Bronchus fibroblast of lung (primary cell): Measurements from ENCODE around the gene TMEM38B. TPM values are rescaled to one million over a fixed set of nuclear protein-coding genes. Genes with fewer than 3 reads are reported as not detected.

Experiments
- total RNA-seq: library from RNA; depleted of rRNA; stranded (reverse); fragments of >200 nt; gene quantifications from 2 replicates; pipeline ENCODE4 v1.2.3, GENCODE V29; 2015

Gene TMEM38B
- 5.1 and 5.9 TPM in 2 replicates for total RNA-seq

GRCh38 chr9:105694190-105694847 is at the start of gene TMEM38B:
Gene TMEM38B (plus strand): TSS chr9:105694541. CDS start chr9:105694661, 120 bp downstream.

GRCh38 chr9:105662184-105663104 is 31.9 kb upstream of the TMEM38B start, which contains the start of gene TAL2:
Gene TAL2 (plus strand): TSS chr9:105662457. CDS start chr9:105662497, 40 bp downstream.

Other genes starting within 250 kb of the TMEM38B start
- 0.84 and 1.0 TPM in 2 replicates for gene FSD1L, start 246.5 kb upstream of the TMEM38B start, total RNA-seq
- gene FKTN, start 136.4 kb upstream of the TMEM38B start, total RNA-seq, result 16.4 and 49.6 TPM in 2 replicates
- not detected in 2 replicates for gene TAL2, start 32.1 kb upstream of the TMEM38B start, total RNA-seq